Ovary (tissue), 9 donors: ENCODE measurements around the gene ANO3. TPM values are rescaled to one million over a fixed set of nuclear protein-coding genes. Genes with fewer than 3 reads are reported as not detected.

Experiments used
- DNase-seq, 5 donors: peaks; one replicate each; pipeline ENCODE4 v3.0.0-alpha.2; 2019 to 2020
- H3K27ac ChIP-seq, 2 donors: fragments of 200-600 bp; one replicate each; pipeline versions ENCODE4 v1.5.1 to v1.8.0; 2019 to 2022
- H3K27me3 ChIP-seq: fragments of 200-600 bp; one replicate; pipeline ENCODE4 v1.8.0; 2022
- H3K36me3 ChIP-seq: fragments of 200-600 bp; sonication (generic); one replicate; pipeline ENCODE4 v1.5.1; 2019
- H3K4me1 ChIP-seq: one replicate; pipeline ENCODE4 v1.8.1; 2013; ENCODE audit warnings: mild to moderate bottlenecking, moderate library complexity; ENCODE audit not compliant: insufficient read depth
- H3K4me3 ChIP-seq: fragments of 200-600 bp; sonication (generic); one replicate; pipeline ENCODE4 v1.5.1; 2017
- H3K9me3 ChIP-seq, 2 donors: fragments of 200-600 bp in 1 of 2; sonication (generic) in 1 of 2; one replicate each; pipeline versions ENCODE4 v1.5.1 to v1.8.1; 2013 to 2019; ENCODE audit warnings: mild to moderate bottlenecking in 1 of 2, moderate library complexity in 1 of 2
- CTCF ChIP-seq, 3 donors: fragments of 450-650 bp in 2 of 3; fragments of 200-600 bp in 1 of 3; IDR thresholded peaks; one replicate each; pipeline versions ENCODE4 v1.5.1 to v1.8.0; 2016 to 2022; ENCODE audit warnings: antibody characterized with exemption in 3 of 3, mild to moderate bottlenecking in 1 of 3
- EP300 ChIP-seq: sonication (generic); formaldehyde crosslinking; IDR thresholded peaks from one replicate; pipeline ENCODE4 v1.6.1; 2017; ENCODE audit warnings: antibody characterized with exemption
- POLR2A ChIP-seq: fragments of 450-650 bp; IDR thresholded peaks from one replicate; pipeline ENCODE4 v1.6.1; 2017; ENCODE audit warnings: antibody characterized with exemption, mild to moderate bottlenecking, moderate library complexity
- WGBS, 3 donors: extraction: QIAGEN DNeasy Blood & Tissue Kit in 1 of 3; methylation state at CpG; one replicate each; pipeline versions ENCODE4 v1.1.5 to v1.1.7; 2013 to 2017; 5-methylcytosine and 5-hydroxymethylcytosine counted together
- intact Hi-C, 4 donors: fragments of 100-400 bp; cut with DNase I; formaldehyde crosslinking; loops; one replicate each; pipeline versions ENCODE4 v1.11.0 to v1.15.1; 2022 to 2023
- polyA plus RNA-seq, 2 donors: library from polyadenylated mRNA; stranded (reverse); fragments of 200-250 nt in 1 of 2; fragments of 350-450 nt in 1 of 2; fragmentation: Illumina TruSeq in 1 of 2; extraction: RNeasy Lipid Tissue Mini Kit (QIAGEN cat#74804) in 1 of 2; gene quantifications; one replicate each; pipeline ENCODE4 v1.2.3, GENCODE V29; 2013 to 2014
- total RNA-seq, 7 donors: library from RNA; depleted of rRNA in 2 of 7; stranded (reverse); fragments of >200 nt in 2 of 7; fragmentation: NEBNext Ultra II Directional in 3 of 7; extraction: Animal tissue kit (Norgen Biotek cat#: 25700) in 3 of 7; gene quantifications; one replicate each; pipeline versions ENCODE4 v1.1.0 to v1.2.4, GENCODE V29; 2016 to 2023
- donor health status: DM: no; HTN: no; CAD: no; lungs with moderate emphysema.
- donor health status: DM: no; HTN: no; CAD: no.
- donor health status: Bipolar disorder and iron deficiency.
- donor health status: DM: yes; HTN: yes; CAD: no.
- donor health status: DM: no; HTN: no; CAD: no.
- donor health status: DM: yes; HTN: yes; CAD: no.

The ANO3 gene
- total and polyA plus RNA-seq, 9 donors = under 0.01 to 0.93 (median 0.08) TPM; not detected in 1

- Histone ChIP-seq H3K4me3 (no peak overlapping the region), H3K9me3 (no peaks in the 10 kb centered on the region), H3K27ac (no peak overlapping the region), H3K27me3 (no peaks in the 10 kb centered on the region), H3K4me1 (no peaks in the 10 kb centered on the region), H3K36me3 (no peaks in the 10 kb centered on the region)
- DNase-seq = no peak
- no peak for TF ChIP-seq POLR2A
- no peak for TF ChIP-seq EP300
- TF ChIP-seq CTCF (IDR thresholded peaks at IDR 0.05) = no peak
- WGBS, 3 donors = 84 to 85% (median 84%) methylated on average over 3 of the region's 3 CpGs
- intact Hi-C loops = no loop called here
These were observed 207.6 kb downstream of the ANO3 start for GRCh38 chr11:26539517-26539916.

GRCh38 chr11:26541870-26542269 is 209.9 kb downstream of the ANO3 start:
- TF ChIP-seq CTCF (IDR thresholded peaks at IDR 0.05) (no peak), EP300 (no peak), POLR2A (no peak)
- H3K9me3 ChIP-seq = no peaks in the 10 kb centered on the region
- WGBS, 3 donors = 80 to 91% (median 86%) methylated on average over 2 of the region's 2 CpGs

GRCh38 chr11:26549176-26549575 is 217.2 kb downstream of the ANO3 start:
- Histone ChIP-seq H3K4me3 (no peak overlapping the region), H3K4me1 (no peaks in the 10 kb centered on the region), H3K9me3 (no peaks in the 10 kb centered on the region), H3K27me3 (no peaks in the 10 kb centered on the region), H3K36me3 (no peaks in the 10 kb centered on the region), H3K27ac (no peak overlapping the region)
- no peak for DNase-seq
- intact Hi-C loops = no loop called here
- TF ChIP-seq CTCF (IDR thresholded peaks at IDR 0.05) (no peak), POLR2A (no peak), EP300 (no peak)
- WGBS, 3 donors = 38 to 71% (median 47%) methylated on average over 2 of the region's 2 CpGs

More at GRCh38 chr11:26541870-26542269, 209.9 kb downstream of the ANO3 start:
- no peak overlapping the region for H3K27ac ChIP-seq
- H3K4me3 ChIP-seq = no peak overlapping the region
- no peaks in the 10 kb centered on the region for H3K27me3 ChIP-seq
- no peaks in the 10 kb centered on the region for H3K4me1 ChIP-seq
- no peak for DNase-seq
- no peaks in the 10 kb centered on the region for H3K36me3 ChIP-seq
- intact Hi-C loops = no loop called here

DNA sequence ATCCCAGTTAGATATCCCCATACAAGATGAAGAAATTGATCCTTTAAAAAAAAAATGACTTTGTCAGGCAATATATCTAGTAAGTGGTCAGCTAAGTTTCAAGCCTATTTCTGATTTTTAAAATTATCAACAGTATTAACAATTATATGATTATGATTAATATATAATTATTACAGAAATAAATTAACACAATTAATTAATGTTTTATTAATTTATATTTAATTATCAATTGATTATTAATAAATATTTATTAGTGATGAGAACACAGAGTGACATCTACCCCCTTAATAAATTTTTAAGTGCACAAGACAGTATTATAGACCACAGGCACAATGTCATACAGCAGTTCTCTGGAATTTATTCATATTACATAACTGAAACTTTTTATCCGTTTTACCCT is 218.1 kb downstream of the ANO3 start:
- no peaks in the 10 kb centered on the region for H3K27me3 ChIP-seq
- no peak overlapping the region for H3K4me3 ChIP-seq
- DNase-seq = no peak
- no peaks in the 10 kb centered on the region for H3K9me3 ChIP-seq
- no peak for TF ChIP-seq EP300
- TF ChIP-seq CTCF (IDR thresholded peaks at IDR 0.05) = no peak
- TF ChIP-seq POLR2A = no peak
- no peaks in the 10 kb centered on the region for H3K36me3 ChIP-seq
- H3K27ac ChIP-seq = no peak overlapping the region
- no peaks in the 10 kb centered on the region for H3K4me1 ChIP-seq
- WGBS, 3 donors = 71 to 87% (median 77%) methylated on average over 1 of the region's 1 CpG
- intact Hi-C loops = no loop called here
